ENCODE results near the gene MACROH2A1.

- TF ChIP-seq CTCF (IDR thresholded peaks at IDR 0.05) = no peak
- TF ChIP-seq POLR2A (IDR thresholded peaks at IDR 0.05) = no peak
Measured at GRCh38 chr5:135425641-135426040, 26.6 kb upstream of the MACROH2A1 start.
